Measurements from ENCODE around the gene HVCN1. TPM values are rescaled to one million over a fixed set of nuclear protein-coding genes. Genes with fewer than 3 reads are reported as not detected.

The HVCN1 gene
- total RNA-seq, 1 donor from 2014 or later, result 0.33 TPM

DNA sequence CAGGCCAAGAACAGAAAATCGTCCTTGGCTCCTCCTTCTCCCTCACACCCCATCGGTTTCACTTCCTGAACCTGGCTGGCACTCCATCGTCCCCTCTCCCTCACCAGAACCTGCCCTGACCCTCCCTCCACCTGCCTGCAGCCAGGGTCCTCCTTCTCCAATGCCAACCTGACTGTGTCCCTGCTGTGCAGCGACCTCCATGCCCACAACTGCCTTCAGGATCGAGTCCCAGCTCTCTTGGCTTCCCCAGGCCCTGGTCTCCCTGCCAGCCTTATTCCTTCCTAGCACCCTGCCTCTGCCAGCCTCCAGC lies 19.8 kb downstream of the HVCN1 start:
- no peak for DNase-seq (ENCODE audit: low read depth)
- Histone ChIP-seq H3K4me3 (ENCODE audit: low read depth, low read length) (no peak overlapping the region), H3K27me3 (ENCODE audit: control insufficient read depth, insufficient read depth, low read length) (no peaks in the 10 kb centered on the region), H3K36me3 (ENCODE audit: control insufficient read depth, insufficient read depth, low read length) (no peaks in the 10 kb centered on the region)
- TF ChIP-seq, protein P1, sequence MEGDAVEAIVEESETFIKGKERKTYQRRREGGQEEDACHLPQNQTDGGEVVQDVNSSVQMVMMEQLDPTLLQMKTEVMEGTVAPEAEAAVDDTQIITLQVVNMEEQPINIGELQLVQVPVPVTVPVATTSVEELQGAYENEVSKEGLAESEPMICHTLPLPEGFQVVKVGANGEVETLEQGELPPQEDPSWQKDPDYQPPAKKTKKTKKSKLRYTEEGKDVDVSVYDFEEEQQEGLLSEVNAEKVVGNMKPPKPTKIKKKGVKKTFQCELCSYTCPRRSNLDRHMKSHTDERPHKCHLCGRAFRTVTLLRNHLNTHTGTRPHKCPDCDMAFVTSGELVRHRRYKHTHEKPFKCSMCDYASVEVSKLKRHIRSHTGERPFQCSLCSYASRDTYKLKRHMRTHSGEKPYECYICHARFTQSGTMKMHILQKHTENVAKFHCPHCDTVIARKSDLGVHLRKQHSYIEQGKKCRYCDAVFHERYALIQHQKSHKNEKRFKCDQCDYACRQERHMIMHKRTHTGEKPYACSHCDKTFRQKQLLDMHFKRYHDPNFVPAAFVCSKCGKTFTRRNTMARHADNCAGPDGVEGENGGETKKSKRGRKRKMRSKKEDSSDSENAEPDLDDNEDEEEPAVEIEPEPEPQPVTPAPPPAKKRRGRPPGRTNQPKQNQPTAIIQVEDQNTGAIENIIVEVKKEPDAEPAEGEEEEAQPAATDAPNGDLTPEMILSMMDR (IDR thresholded peaks at IDR 0.05; ENCODE audit: insufficient read depth, low read length, poor library complexity, severe bottlenecking), result no peak

- TF ChIP-seq, protein P1 (IDR thresholded peaks at IDR 0.05; ENCODE audit: insufficient read depth, low read length, poor library complexity, severe bottlenecking), result no peak
- no peaks in the 10 kb centered on the region for H3K36me3 ChIP-seq (ENCODE audit: control insufficient read depth, insufficient read depth, low read length)
- H3K4me3 ChIP-seq (ENCODE audit: low read depth, low read length), result no peak overlapping the region
- H3K27me3 ChIP-seq (ENCODE audit: control insufficient read depth, insufficient read depth, low read length), result no peaks in the 10 kb centered on the region
- no peak for DNase-seq (ENCODE audit: low read depth)
Measured at GRCh38 chr12:110668480-110669192, 20.3 kb downstream of the HVCN1 start.

- Histone ChIP-seq H3K27me3 (ENCODE audit: control insufficient read depth, insufficient read depth, low read length) (no peaks in the 10 kb centered on the region), H3K4me3 (ENCODE audit: low read depth, low read length) (no peak overlapping the region), H3K36me3 (ENCODE audit: control insufficient read depth, insufficient read depth, low read length) (no peaks in the 10 kb centered on the region)
- TF ChIP-seq, protein P1 (IDR thresholded peaks at IDR 0.05; ENCODE audit: insufficient read depth, low read length, poor library complexity, severe bottlenecking), result no peak
- no peak for DNase-seq (ENCODE audit: low read depth)
Measured at GRCh38 chr12:110667671-110668070, 21.2 kb downstream of the HVCN1 start.

DNA sequence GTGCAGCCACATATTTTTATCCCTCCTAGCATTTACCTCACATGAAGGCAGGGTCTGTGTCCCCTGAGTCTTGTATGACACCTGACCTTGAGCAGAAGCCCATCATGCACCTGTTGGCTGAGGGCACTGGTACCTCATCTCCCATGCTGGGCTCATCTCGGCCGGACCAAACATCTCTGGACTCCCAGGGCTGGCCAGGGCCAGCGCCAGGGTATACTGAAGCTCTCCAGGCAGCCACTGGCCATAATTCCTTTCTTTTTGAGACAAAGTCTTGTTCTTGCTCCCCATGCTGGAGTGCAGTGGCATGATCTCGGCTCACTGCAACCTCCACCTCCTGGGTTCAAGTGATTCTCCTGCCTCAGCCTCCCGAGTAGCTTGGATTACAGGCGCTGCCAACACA lies 22.0 kb downstream of the HVCN1 start:
- Histone ChIP-seq H3K4me3 (ENCODE audit: low read depth, low read length) (no peak overlapping the region), H3K27me3 (ENCODE audit: control insufficient read depth, insufficient read depth, low read length) (no peaks in the 10 kb centered on the region), H3K36me3 (ENCODE audit: control insufficient read depth, insufficient read depth, low read length) (no peaks in the 10 kb centered on the region)
- no peak for DNase-seq (ENCODE audit: low read depth)
- TF ChIP-seq, protein P1 (IDR thresholded peaks at IDR 0.05; ENCODE audit: insufficient read depth, low read length, poor library complexity, severe bottlenecking), result no peak

DNA sequence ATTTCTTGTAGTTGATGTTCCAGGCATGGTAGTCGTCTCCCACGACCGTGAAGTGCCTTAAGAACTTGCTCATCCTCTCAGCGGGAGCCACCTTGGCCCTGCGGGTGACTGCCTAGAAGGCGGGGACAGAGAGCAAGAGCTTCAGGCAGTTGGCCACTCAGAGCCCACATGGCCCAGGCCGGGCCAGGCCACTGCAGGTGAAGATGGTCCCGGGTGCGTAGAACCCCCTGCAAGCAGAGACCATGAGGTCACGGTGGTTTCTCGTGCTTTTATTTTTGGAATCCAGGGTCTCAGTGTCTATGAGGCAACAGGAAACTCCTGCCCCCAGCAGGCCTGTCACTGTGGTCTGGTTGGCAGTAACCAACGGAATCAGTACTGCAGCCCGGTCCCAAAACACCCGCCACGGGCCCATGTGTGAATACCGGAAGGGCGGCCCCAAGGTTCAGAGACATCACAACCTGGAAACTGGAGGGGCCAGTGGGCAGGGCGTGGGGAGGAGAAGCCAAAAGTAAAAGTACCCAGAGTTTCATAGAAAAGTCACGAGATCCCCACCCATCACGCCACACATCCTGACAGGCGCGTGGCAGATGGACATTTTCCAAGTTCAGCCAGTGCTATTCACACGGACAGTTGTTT lies 27.5 kb downstream of the HVCN1 start:
- H3K36me3 ChIP-seq (ENCODE audit: control insufficient read depth, insufficient read depth, low read length), result no peaks in the 10 kb centered on the region
- H3K4me3 ChIP-seq (ENCODE audit: low read depth, low read length), result no peak overlapping the region
- TF ChIP-seq, protein P1 (IDR thresholded peaks at IDR 0.05; ENCODE audit: insufficient read depth, low read length, poor library complexity, severe bottlenecking), result no peak
- no peaks in the 10 kb centered on the region for H3K27me3 ChIP-seq (ENCODE audit: control insufficient read depth, insufficient read depth, low read length)
- DNase-seq (ENCODE audit: low read depth), result no peak

DNA sequence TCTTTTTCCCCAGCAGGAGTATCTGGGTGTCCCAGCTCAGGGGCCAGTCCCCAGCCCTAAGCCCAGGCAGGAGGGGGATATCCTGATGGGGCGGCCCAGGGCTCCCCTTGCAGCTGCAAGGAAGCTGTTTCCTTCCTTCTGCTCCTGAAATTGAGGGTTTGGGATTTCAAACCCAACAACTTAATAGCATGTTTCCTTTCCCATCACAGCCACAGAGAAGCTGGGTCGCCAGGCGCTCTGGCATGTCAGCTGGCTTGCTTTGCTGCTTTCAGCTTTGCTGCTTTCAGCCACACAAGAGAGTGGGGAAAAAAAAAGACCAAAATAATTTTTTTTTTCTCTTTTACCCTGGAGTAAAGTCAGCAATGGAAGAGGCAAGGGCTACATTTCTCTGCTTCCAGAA lies 30.0 kb downstream of the HVCN1 start:
- TF ChIP-seq, protein P1 (IDR thresholded peaks at IDR 0.05; ENCODE audit: insufficient read depth, low read length, poor library complexity, severe bottlenecking), result no peak
- Histone ChIP-seq H3K4me3 (ENCODE audit: low read depth, low read length) (no peak overlapping the region), H3K27me3 (ENCODE audit: control insufficient read depth, insufficient read depth, low read length) (no peaks in the 10 kb centered on the region), H3K36me3 (ENCODE audit: control insufficient read depth, insufficient read depth, low read length) (no peaks in the 10 kb centered on the region)
- no peak for DNase-seq (ENCODE audit: low read depth)

Measured in kidney epithelial cell (primary cell).